Upper lobe of left lung (tissue), 6 donors: ENCODE measurements around the gene TBXAS1. TPM values are rescaled to one million over a fixed set of nuclear protein-coding genes. Genes with fewer than 3 reads are reported as not detected.
A peak's percentile ranks its signal among the peaks of the same experiment; 100 is the strongest.

Experiments
- ATAC-seq, 2 donors: fragments of 200-7000 bp; cut with Tn5 transposase; one replicate each; pipeline ENCODE4 v1.9.1; 2022; ENCODE audit warnings: mild to moderate bottlenecking in 2 of 2, moderate library complexity in 2 of 2; ENCODE audit not compliant: low FRiP score in 2 of 2
- DNase-seq, 2 donors: peaks; one replicate each; pipeline ENCODE4 v3.0.0-alpha.2; 2019 to 2020
- H3K27ac ChIP-seq, 4 donors: fragments of 200-600 bp; sonication (generic); one replicate each; pipeline ENCODE4 v1.5.1; 2016 to 2019
- H3K27me3 ChIP-seq, 4 donors: fragments of 200-600 bp; sonication (generic); one replicate each; pipeline ENCODE4 v1.5.1; 2017 to 2019
- H3K36me3 ChIP-seq, 4 donors: fragments of 200-600 bp; sonication (generic); one replicate each; pipeline ENCODE4 v1.5.1; 2016 to 2019
- H3K4me1 ChIP-seq, 4 donors: fragments of 200-600 bp; sonication (generic); one replicate each; pipeline ENCODE4 v1.5.1; 2018 to 2019
- H3K4me3 ChIP-seq, 4 donors: fragments of 200-600 bp; sonication (generic); one replicate each; pipeline ENCODE4 v1.5.1; 2017 to 2019; ENCODE audit warnings: mild to moderate bottlenecking in 2 of 4, moderate library complexity in 1 of 4
- H3K9me3 ChIP-seq, 4 donors: fragments of 200-600 bp; sonication (generic); one replicate each; pipeline ENCODE4 v1.5.1; 2018 to 2019
- CTCF ChIP-seq, 6 experiments: fragments of 450-650 bp in 4 of 6; fragments of 200-600 bp in 2 of 6; sonication (generic) in 2 of 6; IDR thresholded peaks; one replicate each; pipeline ENCODE4 v1.5.1; 2016 to 2019; ENCODE audit warnings: antibody characterized with exemption in 6 of 6
- EP300 ChIP-seq, 4 donors: sonication (generic); formaldehyde crosslinking; IDR thresholded peaks; one replicate each; pipeline ENCODE4 v1.5.1; 2017; ENCODE audit warnings: antibody characterized with exemption in 4 of 4, control low read depth in 2 of 4
- POLR2A ChIP-seq, 4 donors: fragments of 450-650 bp; IDR thresholded peaks; one replicate each; pipeline ENCODE4 v1.5.1; 2016 to 2017; ENCODE audit warnings: antibody characterized with exemption in 4 of 4, mild to moderate bottlenecking in 2 of 4
- POLR2AphosphoS5 ChIP-seq, 2 donors: sonication (generic); formaldehyde crosslinking; IDR thresholded peaks; one replicate each; pipeline ENCODE4 v1.5.1; 2017; ENCODE audit warnings: antibody characterized with exemption in 2 of 2
- WGBS, 2 donors: methylation state at CpG; one replicate each; pipeline ENCODE4 v1.1.5; 2017 to 2018; 5-methylcytosine and 5-hydroxymethylcytosine counted together
- total RNA-seq, 6 donors: library from RNA; depleted of rRNA in 4 of 6; stranded (reverse); fragments of >200 nt in 4 of 6; gene quantifications; one replicate each; pipeline versions ENCODE4 v1.1.0 to v1.2.1, GENCODE V29; 2016 to 2021
- donor health status: DM: no; HTN: no; CAD: no; lungs with moderate emphysema.
- donor health status: DM: no; HTN: yes; CAD: no; lungs with severe emphysema.

TBXAS1 gene
- total RNA-seq, 6 donors from 2014 or later = 62.8 to 317 (median 85.6) TPM

GRCh38 chr7:140060788-140061606 lies 231.9 kb downstream of the TBXAS1 start:
- H3K4me3 ChIP-seq = peak overlapping the region in 3 of 4 donors; percentile 75 to 80 (median 77)
- H3K27ac ChIP-seq = peak overlapping the region; percentile 92 to 98 (median 94)
- no peaks in the 10 kb centered on the region for H3K27me3 ChIP-seq
- WGBS, 2 donors = 42 to 56% methylated on average over 11 of the region's 11 CpGs
- peak in 1 of 2 donors; percentile 39 for DNase-seq
- peaks cover 0 to 9% (median 3%) of the 10 kb centered on the region in 4 donors for H3K36me3 ChIP-seq
- peak in 1 of 2 donors; percentile 4 for ATAC-seq
- no peaks in the 10 kb centered on the region for H3K9me3 ChIP-seq
- TF ChIP-seq POLR2A (IDR thresholded peaks at IDR 0.05) (no peak), CTCF (IDR thresholded peaks at IDR 0.05) (no peak), POLR2AphosphoS5 (IDR thresholded peaks at IDR 0.05) (no peak), EP300 (IDR thresholded peaks at IDR 0.05) (no peak)
- H3K4me1 ChIP-seq = peaks cover 33 to 48% (median 39%) of the 10 kb centered on the region in 4 donors

GRCh38 chr7:140061607-140061930 lies 232.5 kb downstream of the TBXAS1 start:
- 82 to 89% methylated on average over 2 of the region's 2 CpGs for WGBS, 2 donors
- ATAC-seq = no peak
- H3K27ac ChIP-seq = peak overlapping the region; percentile 92 to 98 (median 94)

GRCh38 chr7:140062118-140062527 lies 233.1 kb downstream of the TBXAS1 start:
- Histone ChIP-seq H3K4me3 (peak overlapping the region; percentile 75 to 87 (median 78)), H3K9me3 (peaks cover 7 to 8% (median 7%) of the 10 kb centered on the region in 4 donors), H3K27ac (peak overlapping the region; percentile 92 to 98 (median 94)), H3K4me1 (peaks cover 33 to 48% (median 39%) of the 10 kb centered on the region in 4 donors), H3K27me3 (no peaks in the 10 kb centered on the region), H3K36me3 (peaks cover 0 to under 1% (median 0%) of the 10 kb centered on the region in 4 donors)
- TF ChIP-seq POLR2AphosphoS5 (IDR thresholded peaks at IDR 0.05) (peak in 1 of 2 donors; percentile 6), POLR2A (IDR thresholded peaks at IDR 0.05) (no peak)
- WGBS, 2 donors = 5 to 39% methylated on average over 8 to 18 of the region's 32 CpGs
- peak; percentile 33 to 78 for DNase-seq
- ATAC-seq = peak; percentile 28 to 58

More at GRCh38 chr7:140061607-140061930, 232.5 kb downstream of the TBXAS1 start:
- TF ChIP-seq POLR2A (IDR thresholded peaks at IDR 0.05) (no peak), EP300 (IDR thresholded peaks at IDR 0.05) (no peak), POLR2AphosphoS5 (IDR thresholded peaks at IDR 0.05) (no peak), CTCF (IDR thresholded peaks at IDR 0.05) (no peak)
- DNase-seq = no peak
- peaks cover 33 to 48% (median 39%) of the 10 kb centered on the region in 4 donors for H3K4me1 ChIP-seq
- H3K9me3 ChIP-seq = peaks cover 2 to 4% (median 2%) of the 10 kb centered on the region in 4 donors
- H3K27me3 ChIP-seq = no peaks in the 10 kb centered on the region
- H3K4me3 ChIP-seq = peak overlapping the region in 3 of 4 donors; percentile 75 to 80 (median 77)
- peaks cover 0 to 6% (median 2%) of the 10 kb centered on the region in 4 donors for H3K36me3 ChIP-seq

DNA sequence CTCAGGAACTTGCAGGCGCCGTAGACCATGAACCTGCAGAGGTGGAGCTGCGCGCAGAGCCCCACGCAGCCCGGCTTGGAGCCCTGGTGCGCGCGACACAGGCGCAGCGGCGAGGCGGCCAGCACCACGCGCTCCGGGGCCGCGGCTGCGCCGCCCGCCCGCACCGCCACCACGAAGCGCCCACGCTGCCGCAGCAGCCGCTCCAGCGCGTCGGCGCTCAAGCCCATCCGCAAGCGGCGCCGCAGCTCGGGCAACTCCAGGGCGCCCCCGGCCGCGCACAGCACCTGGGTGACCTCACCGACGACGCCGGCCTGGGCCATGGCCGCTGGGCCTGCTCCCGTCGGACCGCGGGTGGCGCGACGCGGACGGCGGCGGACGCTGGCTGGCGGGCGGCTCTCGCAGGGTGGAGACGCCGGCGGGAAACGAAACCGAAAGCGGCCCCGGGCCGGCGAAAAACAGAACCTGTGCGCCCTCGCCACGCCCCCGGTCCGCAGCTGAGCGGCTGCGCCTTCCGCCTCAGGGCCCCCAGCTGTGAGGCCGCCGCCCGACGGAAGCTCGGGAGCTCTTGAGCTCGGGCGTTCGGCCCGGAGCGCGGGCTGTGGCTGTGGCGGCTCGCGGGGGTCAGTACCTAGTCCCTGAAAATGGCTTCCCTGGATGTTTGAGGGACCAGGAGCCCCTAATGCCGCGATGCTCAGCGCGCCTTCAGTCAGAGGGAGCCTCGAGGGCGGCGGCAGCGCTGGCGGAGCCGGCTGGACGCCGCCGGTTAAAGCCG lies 233.7 kb downstream of the TBXAS1 start, which contains the start of gene PARP12:
PARP12 (minus strand) TSS at position 424 of the 772 bp plus-strand sequence; CDS start at position 320, 104 bp downstream.
- Histone ChIP-seq H3K27me3 (no peaks in the 10 kb centered on the region), H3K36me3 (no peaks in the 10 kb centered on the region), H3K4me1 (peaks cover 33 to 48% (median 39%) of the 10 kb centered on the region in 4 donors), H3K9me3 (peaks cover 7 to 12% (median 10%) of the 10 kb centered on the region in 4 donors), H3K27ac (peak within 1 kb of the TSS; percentile 92 to 98 (median 94)), H3K4me3 (peak within 1 kb of the TSS; percentile 75 to 87 (median 78))
- 0 to 4% methylated on average over 9 to 32 of the region's 106 CpGs for WGBS, 2 donors
- DNase-seq = peak; percentile 96 to 99
- peak; percentile 90 to 97 for ATAC-seq
- no peak for TF ChIP-seq EP300 (IDR thresholded peaks at IDR 0.05)
- TF ChIP-seq POLR2A (IDR thresholded peaks at IDR 0.05) = peak in 3 of 4 donors; percentile 35 to 84 (median 73)
- peak; percentile 73 to 87 for TF ChIP-seq POLR2AphosphoS5 (IDR thresholded peaks at IDR 0.05)
- no peak for TF ChIP-seq CTCF (IDR thresholded peaks at IDR 0.05)
